ENCODE data around the gene ZSCAN10. TPM values are rescaled to one million over a fixed set of nuclear protein-coding genes. Genes with fewer than 3 reads are reported as not detected.
"Not testable (repeated sequence)": the region's sequence is repeated elsewhere in the genome, so short reads cannot be mapped to it uniquely, and the experiment has no call there.

ZSCAN10 gene
- total and polyA plus RNA-seq, 5 donors: not detected

GRCh38 chr16:3089717-3090592, 9.1 kb downstream of the ZSCAN10 start:
- Histone ChIP-seq H3K27me3 (ENCODE audit: control insufficient read depth, insufficient read depth) (no peaks in the 10 kb centered on the region), H3K9me3 (ENCODE audit: control insufficient read depth, low read length) (no peaks in the 10 kb centered on the region), H3K4me1 (ENCODE audit: control insufficient read depth, insufficient read depth, low read length) (peaks cover 4% of the 10 kb centered on the region), H3K4me3 (ENCODE audit: low read length) (no peak overlapping the region), H3K27ac (ENCODE audit: low read length) (no peak overlapping the region)
- WGBS: 97% methylated on average over 81 of the region's 81 CpGs
- intact Hi-C loops (cut with DNase I): no loop called here
- ATAC-seq (no peak), DNase-seq (peak in 1 of 3 donors; percentile 45)

GRCh38 chr16:3088925-3089716, 10.0 kb downstream of the ZSCAN10 start:
- intact Hi-C loops (cut with DNase I): no loop called here
- WGBS: 96% methylated on average over 71 of the region's 71 CpGs
- no peak overlapping the region for H3K27ac ChIP-seq (ENCODE audit: low read length)
- H3K9me3 ChIP-seq (ENCODE audit: control insufficient read depth, low read length): no peaks in the 10 kb centered on the region
- no peaks in the 10 kb centered on the region for H3K27me3 ChIP-seq (ENCODE audit: control insufficient read depth, insufficient read depth)
- peaks cover 4% of the 10 kb centered on the region for H3K4me1 ChIP-seq (ENCODE audit: control insufficient read depth, insufficient read depth, low read length)
- DNase-seq (peak in 2 of 3 donors; percentile 49 to 51), ATAC-seq (no peak)
- H3K4me3 ChIP-seq (ENCODE audit: low read length): no peak overlapping the region

- ATAC-seq (no peak), DNase-seq (peak in 2 of 3 donors; percentile 21 to 43)
- Histone ChIP-seq H3K27ac (ENCODE audit: low read length) (no peak overlapping the region), H3K27me3 (ENCODE audit: control insufficient read depth, insufficient read depth) (no peaks in the 10 kb centered on the region), H3K4me1 (ENCODE audit: control insufficient read depth, insufficient read depth, low read length) (peaks cover 4% of the 10 kb centered on the region), H3K4me3 (ENCODE audit: low read length) (no peak overlapping the region), H3K9me3 (ENCODE audit: control insufficient read depth, low read length) (no peaks in the 10 kb centered on the region)
- intact Hi-C loops (cut with DNase I): no loop called here
- 54% methylated on average over 7 of the region's 7 CpGs for WGBS
Measured at GRCh38 chr16:3088450-3088849, 10.6 kb downstream of the ZSCAN10 start.

- H3K4me3 ChIP-seq (ENCODE audit: low read length): peak overlapping the region; percentile 29
Measured at GRCh38 chr16:3087243-3088235, 11.6 kb downstream of the ZSCAN10 start.

GRCh38 chr16:3086596-3087242, 12.4 kb downstream of the ZSCAN10 start:
- 45% methylated on average over 14 of the region's 14 CpGs for WGBS
- peak overlapping the region; percentile 29 for H3K4me3 ChIP-seq (ENCODE audit: low read length)
- intact Hi-C loops (cut with DNase I): no loop called here
- peak; percentile 67 to 83 for ATAC-seq
- no peaks in the 10 kb centered on the region for H3K9me3 ChIP-seq (ENCODE audit: control insufficient read depth, low read length)
- no peaks in the 10 kb centered on the region for H3K27me3 ChIP-seq (ENCODE audit: control insufficient read depth, insufficient read depth)
- peaks cover 4% of the 10 kb centered on the region for H3K4me1 ChIP-seq (ENCODE audit: control insufficient read depth, insufficient read depth, low read length)
- peak overlapping the region; percentile 73 for H3K27ac ChIP-seq (ENCODE audit: low read length)
- DNase-seq: peak in 1 of 3 donors; percentile 66

More at GRCh38 chr16:3087243-3088235, 11.6 kb downstream of the ZSCAN10 start:
- peak overlapping the region; percentile 73 for H3K27ac ChIP-seq (ENCODE audit: low read length)
- DNase-seq (peak; percentile 55 to 80 (median 78)), ATAC-seq (peak; percentile 78 to 88)
- H3K27me3 ChIP-seq (ENCODE audit: control insufficient read depth, insufficient read depth): no peaks in the 10 kb centered on the region
- H3K4me1 ChIP-seq (ENCODE audit: control insufficient read depth, insufficient read depth, low read length): peaks cover 4% of the 10 kb centered on the region
- intact Hi-C loops (cut with DNase I): no loop called here
- 34% methylated on average over 18 of the region's 18 CpGs for WGBS
- H3K9me3 ChIP-seq (ENCODE audit: control insufficient read depth, low read length): no peaks in the 10 kb centered on the region

- ATAC-seq (peak in 1 of 2 donors; percentile 3), DNase-seq (peak in 1 of 3 donors; percentile 14)
- H3K4me3 ChIP-seq (ENCODE audit: low read length): peak overlapping the region; percentile 29
- no peaks in the 10 kb centered on the region for H3K27me3 ChIP-seq (ENCODE audit: control insufficient read depth, insufficient read depth)
- H3K9me3 ChIP-seq (ENCODE audit: control insufficient read depth, low read length): no peaks in the 10 kb centered on the region
- 69% methylated on average over 17 of the region's 17 CpGs for WGBS
- H3K27ac ChIP-seq (ENCODE audit: low read length): peak overlapping the region; percentile 73
- peaks cover 4% of the 10 kb centered on the region for H3K4me1 ChIP-seq (ENCODE audit: control insufficient read depth, insufficient read depth, low read length)
- intact Hi-C loops (cut with DNase I): no loop called here
Measured at GRCh38 chr16:3085868-3086595, 13.1 kb downstream of the ZSCAN10 start.

GRCh38 chr16:3084969-3085670, 14.0 kb downstream of the ZSCAN10 start:
- no peaks in the 10 kb centered on the region for H3K27me3 ChIP-seq (ENCODE audit: control insufficient read depth, insufficient read depth)
- no peaks in the 10 kb centered on the region for H3K9me3 ChIP-seq (ENCODE audit: control insufficient read depth, low read length)
- H3K4me1 ChIP-seq (ENCODE audit: control insufficient read depth, insufficient read depth, low read length): peaks cover 4% of the 10 kb centered on the region
- no peak for ATAC-seq
- WGBS: 72% methylated on average over 7 of the region's 7 CpGs
- H3K27ac ChIP-seq (ENCODE audit: low read length): no peak overlapping the region
- no peak for DNase-seq
- intact Hi-C loops (cut with DNase I): no loop called here
- no peak overlapping the region for H3K4me3 ChIP-seq (ENCODE audit: low read length)

- DNase-seq: no peak
- no peak for ATAC-seq
- intact Hi-C loops (cut with DNase I): no loop called here
Measured at GRCh38 chr16:3084491-3084890, 14.6 kb downstream of the ZSCAN10 start.

GRCh38 chr16:3083408-3083807, 15.7 kb downstream of the ZSCAN10 start:
- H3K27me3 ChIP-seq (ENCODE audit: control insufficient read depth, insufficient read depth); H3K27ac ChIP-seq (ENCODE audit: low read length); H3K9me3 ChIP-seq (ENCODE audit: control insufficient read depth, low read length); DNase-seq; ATAC-seq; H3K4me3 ChIP-seq (ENCODE audit: low read length); H3K4me1 ChIP-seq (ENCODE audit: control insufficient read depth, insufficient read depth, low read length); intact Hi-C loops (cut with DNase I): not testable (repeated sequence)
- 95% methylated on average over 8 of the region's 8 CpGs for WGBS

More at GRCh38 chr16:3084491-3084890, 14.6 kb downstream of the ZSCAN10 start:
- Histone ChIP-seq H3K4me3 (ENCODE audit: low read length) (no peak overlapping the region), H3K4me1 (ENCODE audit: control insufficient read depth, insufficient read depth, low read length) (peaks cover 4% of the 10 kb centered on the region), H3K9me3 (ENCODE audit: control insufficient read depth, low read length) (no peaks in the 10 kb centered on the region), H3K27me3 (ENCODE audit: control insufficient read depth, insufficient read depth) (no peaks in the 10 kb centered on the region), H3K27ac (ENCODE audit: low read length) (no peak overlapping the region)
- WGBS: 94% methylated on average over 1 of the region's 1 CpG

All from right cardiac atrium (tissue), 5 donors.